ENCODE data around the gene GNB1L.
"Not testable (repeated sequence)": the region's sequence is repeated elsewhere in the genome, so short reads cannot be mapped to it uniquely, and the experiment has no call there.

The GNB1L gene

GRCh38 chr22:19889951-19890350 lies 35.3 kb upstream of the GNB1L start:
- DNase-seq (ENCODE audit: low read depth), result no peak

GRCh38 chr22:19888131-19888746 lies 33.6 kb upstream of the GNB1L start:
- no peak for DNase-seq (ENCODE audit: low read depth)

- no peak for DNase-seq (ENCODE audit: low read depth)
Observed at GRCh38 chr22:19887256-19887985, 32.7 kb upstream of the GNB1L start.

DNA sequence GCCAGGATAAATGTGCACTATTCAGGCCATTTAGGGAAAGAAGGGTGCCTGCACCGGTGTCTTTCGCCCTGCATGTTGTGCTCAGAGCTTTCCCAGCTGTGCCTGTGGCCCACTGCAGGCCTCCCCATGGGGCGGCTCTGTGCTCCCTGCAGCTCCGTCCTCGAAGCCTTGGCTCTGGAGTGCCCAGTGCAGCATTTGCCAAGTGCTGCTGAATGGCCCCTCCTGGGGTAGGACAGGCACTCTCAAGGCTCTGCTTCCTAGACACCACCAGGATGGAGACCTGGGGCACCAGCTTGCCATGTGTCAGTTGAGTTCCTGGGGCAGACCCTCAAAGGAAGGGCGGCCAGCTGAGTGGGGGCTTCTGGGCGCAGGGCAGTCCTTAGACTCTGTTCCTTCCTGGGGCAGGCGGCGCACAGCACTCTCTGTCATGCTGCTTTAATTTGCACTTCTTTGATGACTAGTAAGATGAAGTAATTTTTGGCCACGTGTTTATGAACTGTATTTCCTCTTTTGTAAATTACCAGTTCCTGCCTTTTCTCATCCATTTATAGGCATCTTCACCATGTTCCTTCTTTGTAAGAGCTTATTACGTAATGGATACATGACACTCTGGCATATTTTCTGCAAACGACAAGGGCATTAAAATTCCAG lies 32.1 kb upstream of the GNB1L start:
- DNase-seq (ENCODE audit: low read depth), result no peak

DNA sequence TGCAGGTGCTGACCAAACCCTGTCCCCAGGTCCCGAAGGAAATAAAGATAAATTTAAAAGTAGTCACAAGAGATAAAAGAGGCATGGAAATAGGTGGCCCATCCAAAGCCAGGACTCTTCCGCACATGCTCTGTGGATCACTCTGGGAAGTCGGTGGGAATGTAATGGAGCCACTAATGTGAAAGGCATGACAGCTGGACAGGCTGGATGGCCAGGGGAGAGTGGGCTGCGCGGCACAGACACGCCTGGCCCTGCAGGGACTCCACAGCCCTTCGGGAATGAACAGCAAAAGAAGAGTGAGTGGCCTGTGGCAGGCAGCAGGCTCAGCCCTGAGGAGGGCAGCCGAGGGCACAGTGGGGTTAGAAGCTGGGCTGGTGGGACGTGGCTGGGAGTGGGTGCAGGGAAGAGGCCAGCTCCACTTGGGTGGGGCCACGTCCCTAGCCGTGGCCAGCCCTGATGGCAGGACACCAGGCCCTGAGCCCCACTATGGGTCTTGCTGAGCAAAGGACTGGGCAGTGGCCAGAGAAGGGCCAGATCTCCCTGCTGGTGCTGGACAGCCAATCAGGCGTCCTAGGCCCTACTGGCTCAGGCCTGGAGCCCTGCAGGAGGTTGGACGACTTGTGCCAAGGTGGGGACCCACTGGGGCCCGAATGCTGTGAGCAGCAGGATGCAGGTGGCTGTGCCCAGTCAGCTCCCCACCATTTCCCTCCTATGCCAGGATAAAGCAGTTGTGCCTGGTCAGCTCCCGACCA lies 31.3 kb upstream of the GNB1L start:
- no peak for DNase-seq (ENCODE audit: low read depth)

- no peak for DNase-seq (ENCODE audit: low read depth)
Observed at GRCh38 chr22:19884954-19885751, 30.5 kb upstream of the GNB1L start.

GRCh38 chr22:19884161-19884953 lies 29.7 kb upstream of the GNB1L start:
- DNase-seq (ENCODE audit: low read depth), result no peak

- DNase-seq (ENCODE audit: low read depth), result not testable (repeated sequence)
Observed at GRCh38 chr22:19883446-19883845, 28.8 kb upstream of the GNB1L start.

DNA sequence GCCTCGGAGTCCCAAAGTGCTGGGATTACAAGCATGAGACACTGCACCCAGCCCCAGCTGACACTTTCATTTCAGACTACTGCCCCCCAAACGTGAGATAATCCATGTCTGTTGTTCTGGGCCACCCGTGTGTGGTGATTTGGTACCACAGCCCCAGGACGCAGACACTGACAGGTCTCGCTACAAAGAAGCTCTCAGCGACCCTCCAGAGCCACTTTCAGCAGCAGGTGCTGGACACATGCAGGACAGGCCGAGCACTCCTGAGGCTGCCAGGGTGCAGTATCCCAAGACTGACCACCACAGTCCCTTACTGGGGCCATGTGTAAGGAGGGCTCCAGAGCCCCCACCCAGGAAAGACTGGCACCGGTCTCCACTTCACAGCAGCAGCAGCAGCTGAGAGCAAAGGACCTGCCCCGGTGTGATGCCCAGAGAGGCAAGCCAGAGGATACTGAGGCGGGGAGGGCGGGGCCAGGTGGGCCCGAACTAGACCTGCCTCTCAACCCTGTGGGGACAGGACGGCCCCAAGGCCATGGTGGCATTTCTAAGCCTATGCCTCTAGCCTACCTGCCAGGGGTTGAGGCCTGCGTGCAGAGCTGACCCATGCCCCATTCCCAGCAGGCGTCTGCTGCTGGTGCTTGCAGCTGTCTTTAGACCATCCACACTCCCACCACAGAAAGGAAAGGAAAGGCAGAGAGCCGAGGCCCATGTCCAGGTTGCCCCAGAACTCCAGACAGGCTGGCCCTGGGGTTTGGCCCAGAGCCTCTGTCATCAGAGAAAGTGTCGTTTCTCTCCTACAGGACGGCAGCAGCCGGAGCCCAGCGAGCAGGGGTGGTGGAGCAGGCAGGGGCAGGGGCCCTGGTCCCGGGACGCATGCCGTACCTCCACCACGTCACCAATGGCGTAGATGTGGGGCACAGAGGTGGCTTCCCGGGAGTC lies 28.0 kb upstream of the GNB1L start:
- no peak for DNase-seq (ENCODE audit: low read depth)

DNA sequence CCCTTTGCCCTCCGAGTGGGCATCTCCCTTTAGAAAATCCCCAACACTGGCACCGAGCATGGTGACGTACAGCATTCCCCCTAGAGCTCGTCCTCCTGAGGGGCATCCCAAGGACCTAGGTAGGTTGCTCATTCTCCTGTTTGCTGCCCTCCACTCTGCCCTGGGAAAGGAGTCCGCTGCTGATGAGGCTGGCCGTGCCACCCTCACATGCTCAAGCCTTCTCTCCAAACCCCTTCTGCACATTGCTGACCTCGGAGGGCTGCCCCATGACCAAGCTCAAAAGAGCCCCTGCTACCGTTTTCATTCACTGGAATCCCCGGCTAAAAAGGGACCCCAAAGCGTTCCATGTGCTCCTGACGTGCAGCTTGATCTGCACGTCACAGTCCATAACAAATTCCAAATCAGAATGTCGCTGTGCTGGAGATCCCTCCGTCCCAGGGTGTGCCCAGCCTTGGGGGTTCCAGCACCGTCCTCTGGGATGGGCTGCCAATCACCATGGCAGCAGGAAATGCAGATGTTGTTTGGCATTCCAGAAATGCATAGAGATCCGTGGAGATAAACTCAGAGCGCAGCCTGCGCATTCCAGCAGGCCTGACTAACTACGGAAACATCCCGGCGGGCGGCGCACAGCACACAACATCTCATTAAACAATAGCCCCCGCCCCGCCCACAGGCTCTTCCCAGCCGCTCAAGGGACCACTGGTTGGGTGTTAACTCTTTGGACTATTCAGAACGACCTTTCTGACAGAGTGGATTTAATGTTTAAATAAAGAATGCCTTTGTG lies 26.3 kb upstream of the GNB1L start:
- no peak for DNase-seq (ENCODE audit: low read depth)

DNA sequence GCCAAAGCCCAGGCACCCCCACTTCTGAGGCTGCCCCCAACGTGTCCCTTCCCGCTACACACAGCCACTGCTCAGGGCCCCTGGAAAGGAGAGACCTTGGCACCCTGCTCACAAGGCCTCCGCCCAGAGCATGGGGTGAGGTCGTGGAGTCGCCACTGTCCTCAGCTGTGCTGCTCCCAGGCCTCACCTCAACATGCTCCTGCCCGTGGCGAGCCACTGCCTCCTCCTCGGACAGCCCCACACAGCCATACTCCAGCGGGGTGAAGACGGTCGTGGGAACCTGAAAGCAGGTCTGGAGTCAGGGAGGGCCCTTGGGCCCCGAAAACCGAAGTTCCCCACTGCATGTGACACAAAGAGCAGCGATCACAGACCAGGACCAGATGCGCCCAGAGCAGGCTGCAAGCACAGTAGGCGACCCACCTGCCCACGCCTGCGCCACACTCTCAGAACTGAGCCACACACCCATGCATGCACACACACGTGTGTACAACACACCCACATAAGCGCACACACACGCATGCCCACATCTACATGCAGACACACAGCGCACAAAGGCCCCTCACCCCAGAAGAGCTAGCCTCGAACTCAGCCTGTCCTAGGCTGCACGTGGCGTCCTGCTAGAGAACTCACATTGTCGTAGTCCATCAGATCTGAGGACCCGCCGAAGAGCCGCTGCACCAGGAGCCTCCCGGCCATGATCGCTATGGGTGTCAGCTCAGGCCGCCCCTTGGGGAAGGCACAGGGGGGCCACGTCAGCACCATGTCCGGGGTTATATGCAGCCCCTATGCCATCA lies 25.5 kb upstream of the GNB1L start:
- DNase-seq (ENCODE audit: low read depth), result no peak

DNA sequence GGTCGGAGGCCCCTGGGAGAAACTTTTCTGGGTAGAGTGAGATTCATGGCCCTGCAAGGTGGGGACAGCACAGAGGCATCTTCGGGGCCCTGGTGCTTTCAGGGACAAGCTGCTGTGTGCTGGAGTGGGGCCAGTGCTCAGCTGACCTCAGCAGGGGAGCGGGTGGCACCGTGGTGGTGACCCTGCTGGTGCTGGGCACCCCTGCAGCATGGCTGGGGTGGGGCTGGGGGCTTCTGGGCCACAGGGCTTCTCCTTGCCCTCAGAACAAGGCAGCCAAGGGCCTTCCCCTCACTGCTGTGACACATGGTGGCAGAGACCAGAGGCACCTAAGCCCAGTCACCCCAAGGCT lies 24.9 kb upstream of the GNB1L start:
- no peak for DNase-seq (ENCODE audit: low read depth)

DNA sequence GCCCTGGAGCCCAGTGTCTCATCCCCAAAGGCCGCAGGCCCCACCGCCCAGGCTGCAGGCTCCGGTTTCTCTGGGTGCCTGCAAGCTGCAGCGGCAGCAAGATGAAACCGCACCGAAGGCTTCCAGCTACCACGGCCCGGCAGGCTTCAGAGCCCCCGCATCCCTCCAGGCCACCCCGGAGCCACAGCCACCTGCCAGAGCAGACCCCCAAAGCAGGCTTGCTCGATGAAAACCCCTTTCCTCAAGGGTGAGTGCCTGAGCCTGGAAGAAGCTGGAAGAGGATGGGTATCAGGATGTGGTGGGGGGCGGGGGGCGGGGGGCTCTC lies 24.5 kb upstream of the GNB1L start:
- no peak for DNase-seq (ENCODE audit: low read depth)

DNA sequence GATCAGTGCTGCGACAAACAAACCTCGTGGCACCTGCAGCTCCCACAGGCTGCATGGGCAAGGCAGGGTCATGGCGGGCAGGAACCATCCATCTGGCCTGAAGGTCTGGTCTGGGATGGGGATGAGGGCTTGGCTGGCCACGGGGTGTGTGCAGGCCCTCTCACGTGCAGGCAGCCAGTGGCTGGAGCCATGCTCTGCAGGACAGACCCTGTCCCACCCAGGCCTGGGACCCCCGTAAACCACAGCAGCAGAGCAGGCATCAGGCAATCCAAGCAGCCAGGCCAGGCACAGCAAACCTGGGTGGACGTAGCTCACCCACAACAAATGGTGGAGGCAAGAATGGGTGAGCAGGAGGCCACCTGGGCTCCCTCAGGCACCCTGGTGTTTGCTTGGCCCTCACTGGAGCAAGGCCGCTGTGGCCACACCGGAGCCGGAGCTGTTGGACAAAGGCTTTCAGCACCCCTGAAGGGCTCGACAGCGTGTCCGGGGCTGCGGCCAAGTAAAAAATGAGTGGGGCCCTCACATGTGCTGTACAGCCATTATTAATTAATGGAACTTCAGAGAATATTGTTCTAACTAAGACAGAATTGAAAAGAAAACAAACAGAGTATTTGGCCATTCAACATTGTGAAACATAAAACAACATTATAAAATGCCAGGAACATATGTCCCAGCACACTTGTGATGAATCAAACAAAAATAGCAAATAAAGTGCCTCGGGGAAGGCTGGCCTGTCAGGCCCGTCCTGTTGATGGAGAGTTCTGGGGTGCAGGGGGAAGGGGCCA lies 24.0 kb upstream of the GNB1L start:
- no peak for DNase-seq (ENCODE audit: low read depth)

GRCh38 chr22:19877626-19878339 lies 23.1 kb upstream of the GNB1L start:
- DNase-seq (ENCODE audit: low read depth), result no peak

GRCh38 chr22:19876941-19877625 lies 22.4 kb upstream of the GNB1L start:
- DNase-seq (ENCODE audit: low read depth), result no peak

All from stimulated activated CD8-positive, alpha-beta memory T cell treated with anti-CD3 and anti-CD28 coated beads, Interleukin-12 subunit alpha, Interleukin-12 subunit beta, amount 100 ng/mL, for 1 hour (primary cell).